Neural cell (in vitro differentiated cells): ENCODE measurements around the gene AGBL5. TPM values are rescaled to one million over a fixed set of nuclear protein-coding genes. Genes with fewer than 3 reads are reported as not detected.
A peak's percentile ranks its signal among the peaks of the same experiment; 100 is the strongest.

Experiments used
- H2AFZ ChIP-seq: fragments of 200-600, 300-800 bp; sonication (generic), shearing (Covaris generic); 2 replicates; pipeline ENCODE4 v1.6.0; 2014; ENCODE audit warnings: low read depth, mild to moderate bottlenecking, antibody characterized with exemption, low read length, moderate library complexity
- H3F3A ChIP-seq: fragments of 200-600 bp; shearing (Covaris generic); 2 replicates; pipeline ENCODE4 v1.6.1; 2016; ENCODE audit warnings: mild to moderate bottlenecking, moderate library complexity, mixed read lengths, antibody characterized with exemption, low read length; ENCODE audit not compliant: insufficient read depth, poor library complexity, severe bottlenecking
- H3K27ac ChIP-seq: fragments of 200-600, 300-800 bp; sonication (generic), shearing (Covaris generic); 2 replicates; pipeline ENCODE4 v1.5.1; 2014; ENCODE audit warnings: mild to moderate bottlenecking, low read length, moderate library complexity
- H3K27me3 ChIP-seq: fragments of 300-800, 200-600 bp; sonication (generic), shearing (Covaris generic); 2 replicates; pipeline ENCODE4 v1.6.0; 2014; ENCODE audit warnings: mild to moderate bottlenecking, low read depth, low read length, moderate library complexity; ENCODE audit not compliant: insufficient read depth
- H3K36me3 ChIP-seq: fragments of 300-800, 200-600 bp; sonication (generic), shearing (Covaris generic); 2 replicates; pipeline ENCODE4 v1.5.1; 2014; ENCODE audit warnings: mild to moderate bottlenecking, antibody characterized with exemption, low read length, moderate library complexity; ENCODE audit not compliant: insufficient read depth
- H3K4me2 ChIP-seq: fragments of 300-800, 200-600 bp; sonication (generic), shearing (Covaris generic); 2 replicates; pipeline ENCODE4 v1.6.0; 2014; ENCODE audit warnings: mild to moderate bottlenecking, low read length
- H3K4me3 ChIP-seq: fragments of 300-800, 200-600 bp; sonication (generic), shearing (Covaris generic); 2 replicates; pipeline ENCODE4 v1.5.1; 2014; ENCODE audit warnings: mild to moderate bottlenecking, low read length, moderate library complexity
- H3K79me2 ChIP-seq: fragments of 200-600 bp; shearing (Covaris generic); replicated peaks from 2 replicates; pipeline ENCODE4 v1.6.0; 2014; ENCODE audit warnings: mild to moderate bottlenecking, low read length, moderate library complexity; ENCODE audit not compliant: insufficient read depth
- H3K9ac ChIP-seq: fragments of 300-800, 200-600 bp; sonication (generic), shearing (Covaris generic); 2 replicates; pipeline ENCODE4 v1.6.1; 2016; ENCODE audit warnings: mild to moderate bottlenecking, low read length, mixed read lengths
- H3K9me2 ChIP-seq: fragments of 200-600 bp; shearing (Covaris generic); 2 replicates; pipeline ENCODE4 v1.6.1; 2016; ENCODE audit warnings: mild to moderate bottlenecking, low read length, mixed read lengths; ENCODE audit not compliant: insufficient read depth
- H3K9me3 ChIP-seq: fragments of 200-600, 300-800 bp; sonication (generic), shearing (Covaris generic); 2 replicates; pipeline ENCODE4 v1.6.1; 2016; ENCODE audit warnings: mild to moderate bottlenecking, mixed run types, low read length, moderate library complexity, mixed read lengths
- H4K20me1 ChIP-seq: fragments of 200-600 bp; shearing (Covaris generic); 2 replicates; pipeline ENCODE4 v1.6.1; 2016; ENCODE audit warnings: mild to moderate bottlenecking, mixed run types; ENCODE audit not compliant: insufficient read depth
- CTCF ChIP-seq: fragments of 450-650 bp; IDR thresholded peaks from 2 replicates; pipeline ENCODE4 v1.5.1; 2014; ENCODE audit warnings: antibody characterized with exemption, mild to moderate bottlenecking, moderate library complexity; ENCODE audit not compliant: poor library complexity, severe bottlenecking
- EP300 ChIP-seq: fragments of 450-650 bp; conservative IDR thresholded peaks from 2 replicates; pipeline ENCODE4 v1.6.1; 2014; ENCODE audit warnings: antibody characterized with exemption, mild to moderate bottlenecking, moderate library complexity; ENCODE audit not compliant: poor library complexity, severe bottlenecking
- EZH2 ChIP-seq: fragments of 200-600, 300-800 bp; shearing (Covaris generic), sonication (generic); IDR thresholded peaks from 2 replicates; pipeline ENCODE4 v1.6.1; 2014; ENCODE audit warnings: antibody characterized with exemption, low read length, borderline replicate concordance, mild to moderate bottlenecking; ENCODE audit not compliant: insufficient read depth, poor library complexity, severe bottlenecking
- MXI1 ChIP-seq: fragments of 450-650 bp; conservative IDR thresholded peaks from 2 replicates; pipeline ENCODE4 v1.6.1; 2014; ENCODE audit warnings: antibody characterized with exemption, mild to moderate bottlenecking; ENCODE audit not compliant: poor library complexity, severe bottlenecking
- RAD21 ChIP-seq: fragments of 450-650 bp; conservative IDR thresholded peaks from 2 replicates; pipeline ENCODE4 v1.6.1; 2014; ENCODE audit warnings: antibody characterized with exemption, mild to moderate bottlenecking, moderate library complexity
- REST ChIP-seq: IDR thresholded peaks from 2 replicates; pipeline ENCODE4 v1.6.1; 2012; ENCODE audit warnings: borderline replicate concordance
- SMC3 ChIP-seq: fragments of 450-650 bp; conservative IDR thresholded peaks from 2 replicates; pipeline ENCODE4 v1.6.1; 2014; ENCODE audit warnings: antibody characterized with exemption, mild to moderate bottlenecking, moderate library complexity; ENCODE audit not compliant: poor library complexity
- TAF1 ChIP-seq: IDR thresholded peaks from 2 replicates; pipeline ENCODE4 v1.6.1; 2012; ENCODE audit warnings: low read depth
- polyA plus RNA-seq: library from polyadenylated mRNA; depleted of rRNA; stranded (reverse); fragments of >200 nt; gene quantifications from 2 replicates; pipeline ENCODE4 v1.2.3, GENCODE V29; 2014

The AGBL5 gene
- polyA plus RNA-seq, 1 donor from 2014 or later, result 34.3 TPM

DNA sequence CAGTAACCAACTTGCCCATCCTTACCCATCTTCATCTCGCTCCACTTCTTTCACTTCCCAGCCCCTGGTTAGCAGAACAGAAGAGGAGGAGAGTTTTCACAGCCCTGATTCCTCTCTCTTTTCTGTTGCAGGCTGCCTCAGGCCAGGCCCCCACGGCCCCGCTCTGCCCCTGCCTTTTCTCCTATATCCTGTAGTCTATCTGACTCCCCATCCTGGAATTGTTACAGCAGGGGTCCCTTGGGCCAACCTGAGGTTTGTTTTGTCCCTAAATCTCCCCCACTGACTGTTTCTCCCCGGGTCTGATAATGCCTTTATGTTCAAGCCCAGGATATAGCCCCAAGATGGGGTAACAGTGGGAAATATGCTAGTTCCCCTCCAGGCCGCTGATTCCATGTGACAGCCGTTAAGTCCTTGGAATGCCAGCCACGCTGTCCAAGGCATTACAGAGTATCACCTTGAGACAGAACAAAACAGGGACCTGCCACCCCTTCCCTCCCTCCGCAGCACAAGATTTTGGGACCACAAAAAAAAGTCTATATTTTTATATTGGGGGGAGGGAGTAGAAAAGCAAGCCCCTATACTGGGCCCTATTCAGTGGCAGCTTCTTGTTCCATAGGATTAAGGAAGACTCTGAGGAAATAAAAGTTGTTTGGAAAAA, 18.6 kb downstream of the AGBL5 start:
- Histone ChIP-seq H3F3A (no peaks in the 10 kb centered on the region), H3K27ac (no peak overlapping the region), H3K27me3 (no peaks in the 10 kb centered on the region), H3K4me2 (peak overlapping the region; percentile 81), H3K9ac (peak overlapping the region; percentile 97), H3K9me3 (no peaks in the 10 kb centered on the region), H3K4me3 (peak overlapping the region; percentile 80), H2AFZ (no peak overlapping the region), H3K9me2 (no peaks in the 10 kb centered on the region), H3K36me3 (no peaks in the 10 kb centered on the region), H4K20me1 (no peaks in the 10 kb centered on the region), H3K79me2 (peaks cover 23% of the 10 kb centered on the region)
- TF ChIP-seq SMC3 (no peak), CTCF (no peak), EZH2 (no peak), RAD21 (no peak), EP300 (no peak), TAF1 (no peak), REST (no peak)

DNA sequence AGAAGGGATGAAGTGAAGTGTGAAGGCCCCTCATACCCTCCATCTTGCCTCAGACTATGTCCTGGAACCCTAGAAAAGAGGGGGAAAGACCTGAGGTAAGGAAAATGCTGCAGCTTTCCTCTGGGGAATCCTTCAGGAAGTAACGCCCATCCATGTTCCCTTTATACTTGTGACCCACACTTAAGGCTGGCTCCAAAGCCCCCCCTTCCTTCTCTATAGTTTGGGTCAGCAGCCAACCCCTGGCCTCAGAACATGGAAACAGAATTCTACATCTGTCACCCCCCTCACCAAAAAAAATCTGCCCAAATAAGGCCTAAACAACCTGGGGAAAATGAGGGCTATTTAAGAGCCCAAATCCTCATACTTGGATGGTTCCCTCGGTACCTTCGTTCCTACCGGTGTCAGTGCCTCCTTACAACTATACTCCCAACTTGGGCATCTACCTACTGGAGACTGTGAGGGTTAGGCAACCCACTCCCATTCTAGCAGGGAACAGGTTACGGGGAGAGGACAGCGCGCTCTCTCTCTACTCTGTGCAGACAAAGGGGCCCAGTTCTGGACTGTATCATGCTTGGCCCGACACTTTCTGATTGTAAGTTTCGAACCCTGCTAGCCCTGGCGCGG, 19.3 kb downstream of the AGBL5 start:
- Histone ChIP-seq H3K4me3 (peak overlapping the region; percentile 80), H3K79me2 (peaks cover 23% of the 10 kb centered on the region), H3K9me2 (no peaks in the 10 kb centered on the region), H3K27ac (peak overlapping the region; percentile 87), H2AFZ (peak overlapping the region; percentile 89), H3K36me3 (no peaks in the 10 kb centered on the region), H4K20me1 (no peaks in the 10 kb centered on the region), H3K9ac (peak overlapping the region; percentile 97), H3K9me3 (no peaks in the 10 kb centered on the region), H3F3A (no peaks in the 10 kb centered on the region), H3K27me3 (no peaks in the 10 kb centered on the region), H3K4me2 (peak overlapping the region; percentile 81)
- TF ChIP-seq RAD21, result no peak
- no peak for TF ChIP-seq MXI1
- no peak for TF ChIP-seq CTCF
- TF ChIP-seq EZH2, result no peak
- TF ChIP-seq TAF1, result no peak
- no peak for TF ChIP-seq REST
